ENCODE measurements around the gene SLIT1.

SLIT1 gene

GRCh38 chr10:97138846-97139245 is 46.9 kb downstream of the SLIT1 start:
- DNase-seq (no peak), ATAC-seq (no peak)

DNA sequence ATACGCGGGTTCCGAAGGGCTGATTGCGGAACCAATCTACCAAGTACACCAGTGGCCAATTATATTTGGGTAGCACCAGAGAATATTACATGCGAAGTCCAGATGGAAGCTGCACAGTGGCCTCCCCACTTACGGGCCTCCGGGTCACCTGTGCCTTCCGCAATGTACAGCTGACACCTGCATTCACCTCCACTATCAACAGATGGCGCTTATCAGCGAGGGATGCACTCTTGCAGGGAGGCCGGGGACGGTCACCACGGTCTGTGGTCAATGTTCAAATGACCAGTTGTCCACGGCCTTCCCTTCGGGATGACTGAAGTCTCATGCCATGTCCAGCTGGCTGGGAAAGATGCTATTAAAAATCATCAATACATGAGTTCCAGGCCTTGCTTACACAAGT is 47.6 kb downstream of the SLIT1 start:
- DNase-seq (no peak), ATAC-seq (no peak)

DNA sequence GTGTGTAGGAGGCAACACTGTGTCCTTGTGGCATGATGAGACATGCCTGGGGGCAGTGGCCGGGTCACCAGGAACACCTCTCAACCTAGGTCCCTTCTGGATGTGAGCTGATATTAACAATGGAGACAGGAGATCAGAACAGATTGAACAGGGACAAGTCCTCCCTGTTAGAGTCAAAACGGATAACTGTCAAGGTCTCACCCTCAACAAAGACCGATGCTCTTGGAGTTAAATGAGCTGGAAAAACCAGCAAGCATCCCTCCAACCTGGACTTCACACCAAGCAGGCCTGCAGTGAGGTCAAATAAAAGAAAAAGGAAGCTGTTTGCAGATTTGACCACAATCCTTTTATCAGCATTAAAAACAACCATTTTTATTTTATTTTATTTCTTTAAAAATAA is 49.0 kb downstream of the SLIT1 start:
- DNase-seq: no peak
- no peak for ATAC-seq

GRCh38 chr10:97135464-97135863 is 50.3 kb downstream of the SLIT1 start:
- ATAC-seq (no peak), DNase-seq (no peak)

GRCh38 chr10:97134983-97135382 is 50.8 kb downstream of the SLIT1 start:
- DNase-seq (no peak), ATAC-seq (no peak)

DNA sequence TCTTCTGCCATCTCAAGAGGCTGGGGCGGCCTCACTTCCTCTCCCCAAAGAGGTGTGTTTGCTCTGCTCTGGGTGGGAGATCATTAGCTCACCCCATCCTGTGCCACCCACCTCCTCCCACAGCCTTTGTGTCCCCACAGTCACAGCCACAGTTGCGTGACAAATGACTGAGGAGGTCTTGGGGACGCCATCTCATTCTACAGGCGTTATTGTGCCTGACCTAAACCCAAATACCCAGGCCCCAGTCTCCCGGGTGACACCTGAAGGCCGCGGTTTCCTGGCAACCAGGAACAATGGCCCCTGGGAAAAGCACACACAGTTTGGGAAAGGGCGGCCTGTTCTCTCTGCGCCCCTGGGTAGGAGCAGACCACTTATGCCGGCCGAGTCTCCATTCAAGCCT is 51.6 kb downstream of the SLIT1 start:
- DNase-seq (no peak), ATAC-seq (no peak)

GRCh38 chr10:97132273-97132672 is 53.5 kb downstream of the SLIT1 start:
- DNase-seq (no peak), ATAC-seq (no peak)

GRCh38 chr10:97131666-97132065 is 54.1 kb downstream of the SLIT1 start:
- DNase-seq (no peak), ATAC-seq (no peak)

DNA sequence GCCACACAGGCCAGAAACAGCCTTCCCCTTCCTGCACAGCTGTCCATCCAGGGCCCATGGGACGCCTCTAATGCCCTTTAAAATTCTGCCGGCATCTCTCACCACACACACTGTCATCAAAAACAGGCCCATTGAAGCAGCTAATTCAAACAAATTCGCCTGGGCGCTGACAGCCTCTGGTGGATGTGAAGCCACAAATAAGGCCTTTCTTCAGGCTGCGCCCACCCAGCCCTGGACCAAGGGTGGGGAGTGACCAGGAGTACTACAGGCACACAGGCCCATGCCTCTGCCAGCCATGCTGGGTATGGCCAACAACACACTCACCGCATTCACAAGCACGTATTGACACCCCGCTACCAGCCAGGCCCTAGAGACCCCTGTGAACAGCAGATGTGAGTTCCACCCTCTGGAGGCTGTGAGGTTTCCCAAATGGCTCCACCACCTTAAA is 54.6 kb downstream of the SLIT1 start:
- no peak for ATAC-seq
- no peak for DNase-seq

- ATAC-seq: no peak
- DNase-seq: no peak
Observed at GRCh38 chr10:97129666-97130065, 56.1 kb downstream of the SLIT1 start.

DNA sequence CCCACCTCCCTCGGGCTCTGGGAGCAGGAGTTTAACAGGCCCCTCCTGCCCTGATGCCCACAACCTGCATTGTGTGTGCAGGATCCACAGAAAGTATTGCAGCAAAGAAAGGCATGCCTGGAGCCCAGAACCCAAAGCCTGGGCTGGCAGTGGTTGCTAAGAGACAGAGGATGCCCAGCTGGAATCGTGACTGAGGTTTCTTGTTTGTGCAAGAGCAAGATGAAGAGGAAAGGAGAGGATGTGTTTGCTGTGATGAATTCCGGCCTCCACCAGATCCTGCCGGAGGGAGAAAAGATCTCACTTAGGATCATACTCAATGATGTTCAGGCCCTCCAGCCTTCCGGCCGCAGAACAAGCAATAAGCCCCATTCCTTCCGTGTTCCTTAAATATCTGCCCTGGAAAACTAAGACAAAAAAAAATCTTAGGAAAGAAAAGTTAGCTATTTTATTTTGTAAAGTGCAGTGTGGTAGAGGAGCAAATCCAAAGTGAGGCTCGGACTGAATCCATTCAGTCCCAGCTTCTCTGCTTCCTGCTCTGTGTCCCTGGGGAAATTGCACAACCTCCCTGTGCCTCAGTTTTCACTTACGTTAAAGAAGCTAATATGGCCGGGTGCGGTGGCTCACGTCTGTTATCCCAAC is 57.1 kb downstream of the SLIT1 start:
- DNase-seq (no peak), ATAC-seq (no peak)

DNA sequence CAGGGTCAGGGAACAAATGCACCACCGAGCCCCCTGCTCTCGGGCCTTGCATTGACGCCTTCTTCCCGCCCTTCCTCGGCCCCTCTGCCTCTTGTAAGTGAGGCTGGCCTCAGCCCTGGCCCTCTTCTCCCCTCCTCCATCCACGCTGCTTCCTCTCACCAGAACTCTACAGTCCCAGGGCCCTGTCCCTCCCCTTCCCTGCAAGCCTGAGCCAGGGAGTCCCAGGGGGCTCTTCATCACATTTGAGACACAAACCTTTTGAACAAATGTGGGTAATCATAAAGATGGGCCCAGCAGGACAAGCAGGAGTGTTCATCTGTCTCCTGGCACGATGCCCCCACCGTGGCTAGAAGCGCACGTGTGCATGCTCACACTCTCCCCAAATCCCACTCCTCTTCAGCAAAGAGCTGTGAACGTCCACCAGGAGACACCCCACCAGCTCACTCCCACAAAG is 57.7 kb downstream of the SLIT1 start:
- DNase-seq (no peak), ATAC-seq (no peak)

DNA sequence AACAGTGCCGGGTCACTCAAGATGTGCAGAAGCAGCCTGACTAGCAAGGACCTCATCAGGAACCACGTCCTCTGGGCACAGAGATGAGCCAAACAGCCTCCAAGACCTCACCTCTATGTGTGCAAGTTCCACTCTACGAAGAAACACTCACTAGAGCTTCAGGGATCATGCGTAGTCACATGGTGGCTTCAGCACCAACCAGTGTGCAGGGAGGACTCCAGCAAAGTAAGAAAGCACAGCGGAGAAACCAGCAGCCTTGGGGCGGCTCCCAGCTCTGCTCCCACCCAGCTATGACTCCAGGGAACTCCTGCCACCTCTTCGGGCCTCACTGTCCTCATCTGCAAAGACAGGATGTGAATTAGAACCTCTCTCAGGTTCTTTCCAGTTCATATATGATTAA is 58.2 kb downstream of the SLIT1 start:
- no peak for ATAC-seq
- no peak for DNase-seq

- DNase-seq (no peak), ATAC-seq (no peak)
Observed at GRCh38 chr10:97124211-97124610, 61.5 kb downstream of the SLIT1 start.

GRCh38 chr10:97123765-97124164 is 62.0 kb downstream of the SLIT1 start:
- DNase-seq (no peak), ATAC-seq (no peak)

GRCh38 chr10:97121041-97121440 is 64.7 kb downstream of the SLIT1 start:
- no peak for DNase-seq
- no peak for ATAC-seq

GRCh38 chr10:97120370-97120769 is 65.4 kb downstream of the SLIT1 start:
- ATAC-seq (no peak), DNase-seq (no peak)

- DNase-seq: no peak
- ATAC-seq: no peak
Observed at GRCh38 chr10:97119058-97119745, 66.6 kb downstream of the SLIT1 start.

- ATAC-seq: no peak
- DNase-seq: no peak
Observed at GRCh38 chr10:97117372-97117771, 68.4 kb downstream of the SLIT1 start.

DNA sequence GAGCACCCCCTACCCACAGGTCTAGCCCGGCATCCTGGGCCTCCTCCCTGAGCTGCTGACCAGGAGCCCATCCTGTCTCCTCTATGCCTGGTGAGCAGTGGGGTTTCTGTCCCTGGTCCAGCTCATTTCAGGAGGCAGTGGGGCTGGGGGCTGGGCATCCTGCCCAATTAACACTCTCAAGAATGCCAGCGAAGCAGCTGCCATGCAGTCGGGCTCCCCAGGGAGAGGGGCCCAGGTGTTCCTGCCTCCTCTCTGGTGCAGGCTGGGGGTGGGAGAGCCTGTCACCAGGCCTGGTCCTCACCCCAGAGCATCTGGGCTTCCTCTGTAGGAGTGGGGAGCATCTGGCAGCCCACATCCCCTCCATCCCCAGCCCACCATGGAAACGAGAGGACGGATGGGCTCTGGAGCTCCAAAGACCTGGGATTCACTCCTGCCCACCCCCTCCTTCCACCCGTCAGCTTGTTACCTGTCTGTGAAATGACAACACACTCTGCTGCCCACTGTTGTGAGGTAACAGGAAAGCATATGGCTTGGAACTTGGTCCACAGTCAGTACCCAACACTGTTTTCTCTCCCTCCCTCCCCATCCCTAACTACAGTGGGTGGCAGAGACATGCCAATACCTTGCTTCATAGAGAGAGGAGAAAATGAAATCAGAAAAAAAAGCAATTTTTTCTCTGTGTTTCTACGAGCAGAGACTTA is 69.1 kb downstream of the SLIT1 start:
- ATAC-seq (no peak), DNase-seq (no peak)

DNA sequence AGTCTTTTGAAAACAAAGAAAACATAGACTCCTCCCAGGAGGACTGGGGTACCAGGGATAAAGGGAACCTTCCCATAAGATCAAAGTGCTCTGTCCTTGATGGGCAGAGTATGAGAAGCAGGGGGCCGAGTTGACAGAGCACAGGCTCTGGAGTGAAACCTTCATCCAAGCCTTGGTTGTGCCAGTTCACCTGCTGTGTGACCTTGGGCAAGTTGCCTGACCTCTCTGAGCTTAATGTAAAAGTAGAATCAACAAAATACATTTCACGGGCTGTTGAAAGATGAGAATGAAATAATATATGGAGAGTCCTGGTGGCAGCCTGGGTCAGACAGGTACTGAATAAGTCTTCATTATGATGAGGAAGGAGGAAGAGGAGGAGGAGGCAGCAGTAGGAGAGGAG is 69.9 kb downstream of the SLIT1 start:
- no peak for DNase-seq
- no peak for ATAC-seq

- no peak for DNase-seq
- no peak for ATAC-seq
Observed at GRCh38 chr10:97111615-97112014, 74.1 kb downstream of the SLIT1 start.

GRCh38 chr10:97109547-97109946 is 76.2 kb downstream of the SLIT1 start:
- DNase-seq: no peak
- no peak for ATAC-seq

- DNase-seq (no peak), ATAC-seq (no peak)
Observed at GRCh38 chr10:97107551-97107950, 78.2 kb downstream of the SLIT1 start.
